ENCODE results near the gene PTPRN2. TPM values are rescaled to one million over a fixed set of nuclear protein-coding genes. Genes with fewer than 3 reads are reported as not detected.

Gene PTPRN2
- total and polyA plus RNA-seq, 2 of the 13 experiments (the other 11 are each of a cell fraction or from before 2014, with no cell fraction given): 2.5 to 24.2 TPM

DNA sequence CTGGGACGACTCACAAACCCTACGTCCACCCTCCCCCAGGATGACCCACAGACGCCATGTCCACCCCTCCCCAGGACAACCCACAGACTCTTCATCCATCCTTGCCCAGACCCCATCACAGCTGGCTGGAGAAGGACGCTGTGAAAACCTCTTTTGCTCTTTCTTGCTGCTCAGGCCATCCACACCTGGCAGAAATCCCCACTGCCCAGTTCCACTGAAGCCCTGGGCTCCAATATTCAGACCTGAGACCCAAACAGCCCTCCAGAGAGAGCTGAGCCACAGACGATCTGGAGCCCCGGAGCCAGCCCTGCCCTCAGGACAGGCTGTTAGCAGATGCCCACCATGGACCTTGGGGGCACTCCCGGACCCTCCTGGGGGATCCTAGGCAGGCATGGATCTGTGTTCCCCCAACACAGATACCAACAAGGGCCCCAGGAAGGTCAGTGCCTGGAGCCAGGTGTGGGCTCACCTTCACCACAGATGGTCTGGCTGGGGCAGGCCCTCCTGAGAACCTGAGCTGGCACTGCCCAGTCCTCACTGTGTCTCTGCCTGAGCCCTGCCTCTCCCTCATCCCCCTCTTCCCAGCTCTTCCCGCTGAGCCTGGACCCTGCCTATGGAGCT, 226.2 kb downstream of the PTPRN2 start:
- in situ Hi-C loops (cut with HindIII; ENCODE audit: extremely low pct_ligation_motif_present, low pct_unique_long_range_greater_than_20kb) (loop anchor here (25.0 kb wide), 1 partner anchor 299 kb away; no protein-coding TSS in a partner anchor), intact Hi-C loops (cut with micrococcal nuclease; ENCODE audit: unreplicated experiment) (no loop called here)
- H4K20me1 ChIP-seq (ENCODE audit: insufficient read depth, low read length): peaks cover 77% of the 10 kb centered on the region
- no peak overlapping the region for H3K27ac ChIP-seq (ENCODE audit: extremely low read length, insufficient read depth, low read length)
- peak; percentile 57 for ATAC-seq
- no peaks in the 10 kb centered on the region for H3K79me2 ChIP-seq (ENCODE audit: insufficient read depth, low read length)
- no peak overlapping the region for H2AFZ ChIP-seq (ENCODE audit: low read length)
- no peak overlapping the region for H3K4me3 ChIP-seq (replicated peaks in 1 of 3; ENCODE audit: insufficient read depth in 1 of 3, low read depth in 2 of 3, low read length in 3 of 3)
- no peaks in the 10 kb centered on the region for H3K4me1 ChIP-seq (ENCODE audit: insufficient read depth, low read length)
- no TSS peak for BruUV-seq (replicated peaks)
- H3K36me3 ChIP-seq (replicated peaks in 1 of 2; ENCODE audit: control insufficient read depth in 1 of 2, insufficient read depth in 2 of 2, low read length in 2 of 2): no peaks in the 10 kb centered on the region; a peak in 1 of 5 replicates
- WGBS (ENCODE audit: low lambda C conversion rate): 21% methylated on average over 7 of the region's 8 CpGs
- DNase-seq (ENCODE audit: low spot score): no peak
- H3K4me2 ChIP-seq (ENCODE audit: low read depth, low read length): no peak overlapping the region
- no peak overlapping the region for H3K9ac ChIP-seq (ENCODE audit: insufficient read depth, low read depth, low read length)
- FAIRE-seq: no peak
- ChIA-PET CTCF (ENCODE audit: low intra/inter-chr PET ratio, low total read pairs) (no interaction called here), POLR2A (no interaction called here)
- no peaks in the 10 kb centered on the region for H3K9me3 ChIP-seq (ENCODE audit: low read length)
- no peaks in the 10 kb centered on the region for H3K27me3 ChIP-seq (ENCODE audit: control insufficient read depth in 1 of 2, insufficient read depth in 2 of 2, low read length in 2 of 2)
- no peak for TF ChIP-seq ZBTB1 (CRISPR knock-in tag; IDR thresholded peaks at IDR 0.05; ENCODE audit: borderline replicate concordance)
- TF ChIP-seq ZNF263 (CRISPR knock-in tag; IDR thresholded peaks at IDR 0.05): 0 out of 2 replicates have a peak, but pooled peaks have one; percentile 19

DNA sequence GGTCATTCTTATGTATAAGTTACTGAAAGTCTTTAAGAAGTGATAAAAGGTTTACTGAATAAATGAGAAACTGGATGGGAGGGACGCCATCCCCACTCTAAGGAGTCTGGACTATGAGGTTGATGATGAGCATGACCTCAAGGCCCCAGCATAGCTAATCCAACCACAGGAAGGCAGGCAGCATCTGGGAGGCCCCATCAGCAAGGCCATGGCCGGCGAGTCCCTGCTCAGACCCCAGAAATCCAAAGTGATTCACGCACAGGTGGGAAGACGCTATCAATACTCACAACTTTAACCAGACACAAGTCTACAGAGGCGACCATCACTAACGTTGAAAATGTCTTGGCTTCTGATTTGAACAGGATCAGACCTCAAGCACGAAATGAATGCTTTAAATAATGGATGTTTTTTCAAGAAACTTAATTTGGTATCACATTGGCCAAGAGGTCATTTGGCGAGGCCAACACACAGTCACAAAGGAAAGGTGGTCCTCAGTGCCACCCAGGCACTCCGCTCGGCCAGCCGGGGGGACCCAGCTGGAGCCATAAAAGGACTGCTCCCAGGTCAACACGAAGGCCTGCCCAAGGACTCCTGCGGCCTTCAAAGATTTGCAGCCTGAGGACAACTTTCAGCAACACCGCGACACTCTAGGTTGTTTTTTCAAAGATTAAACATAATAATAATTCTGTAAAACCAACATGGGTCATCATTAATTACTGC, 228.5 kb downstream of the PTPRN2 start:
- POLR2A ChIA-PET: no interaction called here
- no peaks in the 10 kb centered on the region for H3K36me3 ChIP-seq (replicated peaks in 1 of 2; ENCODE audit: control insufficient read depth in 1 of 2, insufficient read depth in 2 of 2, low read length in 2 of 2)

More for the DNA sequence above, 228.5 kb downstream of the PTPRN2 start:
- Histone ChIP-seq H3K9ac (ENCODE audit: insufficient read depth, low read depth, low read length) (no peak overlapping the region), H3K9me3 (ENCODE audit: low read length) (no peaks in the 10 kb centered on the region; the same call in 1 of the 2 replicates), H4K20me1 (ENCODE audit: insufficient read depth, low read length) (peaks cover 78% of the 10 kb centered on the region), H3K4me2 (ENCODE audit: low read depth, low read length) (no peak overlapping the region), H3K79me2 (ENCODE audit: insufficient read depth, low read length) (no peaks in the 10 kb centered on the region), H3K27me3 (ENCODE audit: control insufficient read depth in 1 of 2, insufficient read depth in 2 of 2, low read length in 2 of 2) (no peaks in the 10 kb centered on the region), H3K4me3 (replicated peaks in 1 of 3; ENCODE audit: insufficient read depth in 1 of 3, low read depth in 2 of 3, low read length in 3 of 3) (no peak overlapping the region), H2AFZ (ENCODE audit: low read length) (no peak overlapping the region), H3K27ac (ENCODE audit: extremely low read length, insufficient read depth, low read length) (no peak overlapping the region), H3K4me1 (ENCODE audit: insufficient read depth, low read length) (no peaks in the 10 kb centered on the region)
- ATAC-seq: no peak
- no peak for DNase-seq (ENCODE audit: low spot score)
- TF ChIP-seq, protein P1, sequence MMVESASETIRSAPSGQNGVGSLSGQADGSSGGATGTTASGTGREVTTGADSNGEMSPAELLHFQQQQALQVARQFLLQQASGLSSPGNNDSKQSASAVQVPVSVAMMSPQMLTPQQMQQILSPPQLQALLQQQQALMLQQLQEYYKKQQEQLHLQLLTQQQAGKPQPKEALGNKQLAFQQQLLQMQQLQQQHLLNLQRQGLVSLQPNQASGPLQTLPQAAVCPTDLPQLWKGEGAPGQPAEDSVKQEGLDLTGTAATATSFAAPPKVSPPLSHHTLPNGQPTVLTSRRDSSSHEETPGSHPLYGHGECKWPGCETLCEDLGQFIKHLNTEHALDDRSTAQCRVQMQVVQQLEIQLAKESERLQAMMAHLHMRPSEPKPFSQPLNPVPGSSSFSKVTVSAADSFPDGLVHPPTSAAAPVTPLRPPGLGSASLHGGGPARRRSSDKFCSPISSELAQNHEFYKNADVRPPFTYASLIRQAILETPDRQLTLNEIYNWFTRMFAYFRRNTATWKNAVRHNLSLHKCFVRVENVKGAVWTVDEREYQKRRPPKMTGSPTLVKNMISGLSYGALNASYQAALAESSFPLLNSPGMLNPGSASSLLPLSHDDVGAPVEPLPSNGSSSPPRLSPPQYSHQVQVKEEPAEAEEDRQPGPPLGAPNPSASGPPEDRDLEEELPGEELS (CRISPR knock-in tag; IDR thresholded peaks at IDR 0.05): no peak
- no peak for TF ChIP-seq ZNF878 (CRISPR knock-in tag; IDR thresholded peaks at IDR 0.05)
- TF ChIP-seq TP53 (CRISPR knock-in tag; conservative IDR thresholded peaks at IDR 0.05): no peak
- no peak for TF ChIP-seq DR1 (CRISPR knock-in tag; IDR thresholded peaks at IDR 0.05)
- TF ChIP-seq HMG20B (CRISPR knock-in tag; conservative IDR thresholded peaks at IDR 0.05): no peak
- TF ChIP-seq RARG (CRISPR knock-in tag; IDR thresholded peaks at IDR 0.05; ENCODE audit: low read depth): no peak
- TF ChIP-seq YEATS2 (CRISPR knock-in tag; IDR thresholded peaks at IDR 0.05; ENCODE audit: borderline replicate concordance): no peak
- TF ChIP-seq, protein P2, sequence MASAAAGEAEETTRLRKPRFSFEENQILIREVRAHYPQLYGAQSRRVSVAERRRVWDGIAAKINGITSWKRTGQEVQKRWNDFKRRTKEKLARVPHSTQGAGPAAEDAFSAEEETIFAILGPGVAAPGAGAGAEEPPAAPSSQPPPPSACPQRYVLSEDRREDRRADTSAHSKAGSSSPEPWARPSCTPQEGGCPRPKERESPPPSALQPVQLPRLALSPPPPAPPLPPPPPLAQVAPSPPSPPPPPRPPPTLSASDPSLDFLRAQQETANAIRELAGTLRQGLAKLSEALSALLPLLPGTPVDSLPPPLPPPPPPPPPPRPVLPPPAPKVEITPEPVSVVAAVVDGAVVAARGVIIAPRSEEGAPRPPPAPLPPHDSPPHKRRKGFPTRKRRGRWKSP (CRISPR knock-in tag; IDR thresholded peaks at IDR 0.05): no peak
- TF ChIP-seq ZNF431 (CRISPR knock-in tag; IDR thresholded peaks at IDR 0.05; ENCODE audit: borderline replicate concordance, low read depth): no peak
- TF ChIP-seq, protein P3, sequence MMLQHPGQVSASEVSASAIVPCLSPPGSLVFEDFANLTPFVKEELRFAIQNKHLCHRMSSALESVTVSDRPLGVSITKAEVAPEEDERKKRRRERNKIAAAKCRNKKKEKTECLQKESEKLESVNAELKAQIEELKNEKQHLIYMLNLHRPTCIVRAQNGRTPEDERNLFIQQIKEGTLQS (CRISPR knock-in tag; IDR thresholded peaks at IDR 0.05): no peak
- no peak for TF ChIP-seq TBP (CRISPR knock-in tag; IDR thresholded peaks at IDR 0.05)
- 78% methylated on average over 13 of the region's 16 CpGs for WGBS (ENCODE audit: low lambda C conversion rate)
- intact Hi-C loops (cut with micrococcal nuclease; ENCODE audit: unreplicated experiment): no loop called here
- CTCF ChIA-PET (ENCODE audit: low intra/inter-chr PET ratio, low total read pairs): no interaction called here
- no TSS peak for BruUV-seq (replicated peaks)
- in situ Hi-C loops (cut with HindIII; ENCODE audit: extremely low pct_ligation_motif_present, low pct_unique_long_range_greater_than_20kb): loop anchor here (25.0 kb wide), 1 partner anchor 297 kb away; no protein-coding TSS in a partner anchor
- no peak for FAIRE-seq
